Measurements from ENCODE around the gene DCLRE1B.

DCLRE1B gene

DNA sequence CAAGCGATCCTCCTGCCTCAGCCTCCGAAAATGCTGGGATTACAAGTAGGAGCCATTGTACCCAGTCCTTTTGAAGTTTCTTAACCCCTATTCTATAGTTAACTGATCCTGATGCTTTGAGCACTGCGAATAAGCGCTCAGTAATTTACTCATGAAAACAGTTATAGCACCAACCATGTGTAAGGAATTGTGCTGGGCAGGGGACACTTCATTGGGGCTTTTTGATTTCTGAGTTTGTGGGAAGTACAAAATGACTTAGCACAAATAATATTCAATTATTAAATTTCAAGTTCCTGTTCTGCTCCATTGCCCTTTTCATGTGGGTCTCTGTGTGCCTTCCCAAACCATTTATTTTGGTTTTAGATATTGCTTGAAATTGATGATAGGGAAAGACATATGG lies 17.8 kb downstream of the DCLRE1B start:
- ATAC-seq: no peak
- no peak for TF ChIP-seq CREB5 (CRISPR knock-in tag; IDR thresholded peaks at IDR 0.05; ENCODE audit: low read depth)
- TF ChIP-seq SNAI2 (CRISPR knock-in tag; IDR thresholded peaks at IDR 0.05): no peak
- no peak for TF ChIP-seq ESRRG (CRISPR knock-in tag; IDR thresholded peaks at IDR 0.05)
- TF ChIP-seq, protein P1, sequence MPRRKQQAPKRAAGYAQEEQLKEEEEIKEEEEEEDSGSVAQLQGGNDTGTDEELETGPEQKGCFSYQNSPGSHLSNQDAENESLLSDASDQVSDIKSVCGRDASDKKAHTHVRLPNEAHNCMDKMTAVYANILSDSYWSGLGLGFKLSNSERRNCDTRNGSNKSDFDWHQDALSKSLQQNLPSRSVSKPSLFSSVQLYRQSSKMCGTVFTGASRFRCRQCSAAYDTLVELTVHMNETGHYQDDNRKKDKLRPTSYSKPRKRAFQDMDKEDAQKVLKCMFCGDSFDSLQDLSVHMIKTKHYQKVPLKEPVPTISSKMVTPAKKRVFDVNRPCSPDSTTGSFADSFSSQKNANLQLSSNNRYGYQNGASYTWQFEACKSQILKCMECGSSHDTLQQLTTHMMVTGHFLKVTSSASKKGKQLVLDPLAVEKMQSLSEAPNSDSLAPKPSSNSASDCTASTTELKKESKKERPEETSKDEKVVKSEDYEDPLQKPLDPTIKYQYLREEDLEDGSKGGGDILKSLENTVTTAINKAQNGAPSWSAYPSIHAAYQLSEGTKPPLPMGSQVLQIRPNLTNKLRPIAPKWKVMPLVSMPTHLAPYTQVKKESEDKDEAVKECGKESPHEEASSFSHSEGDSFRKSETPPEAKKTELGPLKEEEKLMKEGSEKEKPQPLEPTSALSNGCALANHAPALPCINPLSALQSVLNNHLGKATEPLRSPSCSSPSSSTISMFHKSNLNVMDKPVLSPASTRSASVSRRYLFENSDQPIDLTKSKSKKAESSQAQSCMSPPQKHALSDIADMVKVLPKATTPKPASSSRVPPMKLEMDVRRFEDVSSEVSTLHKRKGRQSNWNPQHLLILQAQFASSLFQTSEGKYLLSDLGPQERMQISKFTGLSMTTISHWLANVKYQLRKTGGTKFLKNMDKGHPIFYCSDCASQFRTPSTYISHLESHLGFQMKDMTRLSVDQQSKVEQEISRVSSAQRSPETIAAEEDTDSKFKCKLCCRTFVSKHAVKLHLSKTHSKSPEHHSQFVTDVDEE (CRISPR knock-in tag; IDR thresholded peaks at IDR 0.05): no peak
- no peak for TF ChIP-seq OSR1 (CRISPR knock-in tag; IDR thresholded peaks at IDR 0.05)
- no peak for TF ChIP-seq TCF4 (CRISPR knock-in tag; IDR thresholded peaks at IDR 0.05; ENCODE audit: borderline replicate concordance)
- no peak for TF ChIP-seq ZNF565 (CRISPR knock-in tag; conservative IDR thresholded peaks at IDR 0.05; ENCODE audit: low read depth)
- TF ChIP-seq, protein P2, sequence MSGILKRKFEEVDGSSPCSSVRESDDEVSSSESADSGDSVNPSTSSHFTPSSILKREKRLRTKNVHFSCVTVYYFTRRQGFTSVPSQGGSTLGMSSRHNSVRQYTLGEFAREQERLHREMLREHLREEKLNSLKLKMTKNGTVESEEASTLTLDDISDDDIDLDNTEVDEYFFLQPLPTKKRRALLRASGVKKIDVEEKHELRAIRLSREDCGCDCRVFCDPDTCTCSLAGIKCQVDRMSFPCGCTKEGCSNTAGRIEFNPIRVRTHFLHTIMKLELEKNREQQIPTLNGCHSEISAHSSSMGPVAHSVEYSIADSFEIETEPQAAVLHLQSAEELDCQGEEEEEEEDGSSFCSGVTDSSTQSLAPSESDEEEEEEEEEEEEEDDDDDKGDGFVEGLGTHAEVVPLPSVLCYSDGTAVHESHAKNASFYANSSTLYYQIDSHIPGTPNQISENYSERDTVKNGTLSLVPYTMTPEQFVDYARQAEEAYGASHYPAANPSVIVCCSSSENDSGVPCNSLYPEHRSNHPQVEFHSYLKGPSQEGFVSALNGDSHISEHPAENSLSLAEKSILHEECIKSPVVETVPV (CRISPR knock-in tag; IDR thresholded peaks at IDR 0.05): no peak

GRCh38 chr1:113924473-113924872 lies 19.3 kb downstream of the DCLRE1B start:
- TF ChIP-seq CSDC2 (CRISPR knock-in tag; IDR thresholded peaks at IDR 0.05) (no peak), ZC3H10 (CRISPR knock-in tag; IDR thresholded peaks at IDR 0.05) (no peak), ZNF565 (CRISPR knock-in tag; conservative IDR thresholded peaks at IDR 0.05; ENCODE audit: low read depth) (no peak), CREB5 (CRISPR knock-in tag; IDR thresholded peaks at IDR 0.05; ENCODE audit: low read depth) (no peak), TCF4 (CRISPR knock-in tag; IDR thresholded peaks at IDR 0.05; ENCODE audit: borderline replicate concordance) (no peak), ZFP30 (CRISPR knock-in tag; IDR thresholded peaks at IDR 0.05) (no peak), ISL1 (CRISPR knock-in tag; IDR thresholded peaks at IDR 0.05) (no peak)
- TF ChIP-seq, protein P1 (CRISPR knock-in tag; IDR thresholded peaks at IDR 0.05): no peak
- no peak for ATAC-seq

- peak; percentile 12; the same call in 1 of the 3 replicates for ATAC-seq
Measured at GRCh38 chr1:113928187-113928930, 23.2 kb downstream of the DCLRE1B start.

More at GRCh38 chr1:113928187-113928930, 23.2 kb downstream of the DCLRE1B start:
- TF ChIP-seq TOX (CRISPR knock-in tag; IDR thresholded peaks at IDR 0.05; ENCODE audit: borderline replicate concordance): no peak
- TF ChIP-seq ISL1 (CRISPR knock-in tag; IDR thresholded peaks at IDR 0.05): no peak
- TF ChIP-seq POU6F1 (CRISPR knock-in tag; IDR thresholded peaks at IDR 0.05; ENCODE audit: borderline replicate concordance, low read depth): no peak
- no peak for TF ChIP-seq RARB (CRISPR knock-in tag; IDR thresholded peaks at IDR 0.05)
- TF ChIP-seq ESRRG (CRISPR knock-in tag; IDR thresholded peaks at IDR 0.05): no peak
- no peak for TF ChIP-seq ZNF8 (CRISPR knock-in tag; IDR thresholded peaks at IDR 0.05)
- no peak for TF ChIP-seq OSR1 (CRISPR knock-in tag; IDR thresholded peaks at IDR 0.05)

All from SK-N-SH treated with all-trans-retinoic acid at 6 μM for 48 hours (cell line).